Epithelial cell of prostate (primary cell): ENCODE data around the gene DPP6.
"Not testable (repeated sequence)": the region's sequence is repeated elsewhere in the genome, so short reads cannot be mapped to it uniquely, and the experiment has no call there.

Experiments used
- DNase-seq: peaks from one replicate; pipeline ENCODE4 v3.0.0-alpha.2; 2011; ENCODE audit warnings: low read depth, low spot score
- H3K27ac ChIP-seq: fragments of 450-650 bp; 2 replicates; pipeline ENCODE4 v1.5.1; 2017; ENCODE audit warnings: mild to moderate bottlenecking

The DPP6 gene

GRCh38 chr7:154051643-154052529, at the start of gene DPP6:
TSS of gene DPP6 (plus strand) at chr7:154052398.
- not testable (repeated sequence) for DNase-seq, H3K27ac ChIP-seq

GRCh38 chr7:154009423-154009911, 42.7 kb upstream of the DPP6 start:
- not testable (repeated sequence) for DNase-seq, H3K27ac ChIP-seq

- not testable (repeated sequence) for DNase-seq, H3K27ac ChIP-seq
Measured at GRCh38 chr7:154010726-154011568, 41.3 kb upstream of the DPP6 start.

GRCh38 chr7:154012800-154013199, 39.4 kb upstream of the DPP6 start:
- H3K27ac ChIP-seq, DNase-seq: not testable (repeated sequence)

GRCh38 chr7:154015636-154016035, 36.6 kb upstream of the DPP6 start:
- not testable (repeated sequence) for DNase-seq, H3K27ac ChIP-seq

- not testable (repeated sequence) for DNase-seq, H3K27ac ChIP-seq
Measured at GRCh38 chr7:154018354-154018753, 33.8 kb upstream of the DPP6 start.

GRCh38 chr7:154027805-154028204, 24.4 kb upstream of the DPP6 start:
- not testable (repeated sequence) for DNase-seq

GRCh38 chr7:154030476-154031080, 21.6 kb upstream of the DPP6 start:
- not testable (repeated sequence) for H3K27ac ChIP-seq, DNase-seq

More at GRCh38 chr7:154027805-154028204, 24.4 kb upstream of the DPP6 start:
- H3K27ac ChIP-seq = not testable (repeated sequence)

GRCh38 chr7:154039466-154040165, 12.6 kb upstream of the DPP6 start:
- DNase-seq = not testable (repeated sequence)

GRCh38 chr7:154050394-154050793, 1.8 kb upstream of the DPP6 start:
- DNase-seq, H3K27ac ChIP-seq: not testable (repeated sequence)

More at GRCh38 chr7:154039466-154040165, 12.6 kb upstream of the DPP6 start:
- not testable (repeated sequence) for H3K27ac ChIP-seq

GRCh38 chr7:154051006-154051642, 1.1 kb upstream of the DPP6 start:
- not testable (repeated sequence) for H3K27ac ChIP-seq, DNase-seq

GRCh38 chr7:154052530-154053252, 493 bp downstream of the DPP6 start:
- DNase-seq, H3K27ac ChIP-seq: not testable (repeated sequence)

GRCh38 chr7:154053466-154054312, 1.5 kb downstream of the DPP6 start:
- not testable (repeated sequence) for DNase-seq, H3K27ac ChIP-seq

- H3K27ac ChIP-seq, DNase-seq: not testable (repeated sequence)
Measured at GRCh38 chr7:154054664-154055063, 2.5 kb downstream of the DPP6 start.

GRCh38 chr7:154055491-154056106, 3.4 kb downstream of the DPP6 start:
- peak; percentile 0 for DNase-seq
- H3K27ac ChIP-seq = not testable (repeated sequence)

GRCh38 chr7:154058783-154059182, 6.6 kb downstream of the DPP6 start:
- not testable (repeated sequence) for H3K27ac ChIP-seq, DNase-seq

- H3K27ac ChIP-seq, DNase-seq: not testable (repeated sequence)
Measured at GRCh38 chr7:154060551-154060950, 8.4 kb downstream of the DPP6 start.
